ENCODE results near the gene ZDHHC5.

DNA sequence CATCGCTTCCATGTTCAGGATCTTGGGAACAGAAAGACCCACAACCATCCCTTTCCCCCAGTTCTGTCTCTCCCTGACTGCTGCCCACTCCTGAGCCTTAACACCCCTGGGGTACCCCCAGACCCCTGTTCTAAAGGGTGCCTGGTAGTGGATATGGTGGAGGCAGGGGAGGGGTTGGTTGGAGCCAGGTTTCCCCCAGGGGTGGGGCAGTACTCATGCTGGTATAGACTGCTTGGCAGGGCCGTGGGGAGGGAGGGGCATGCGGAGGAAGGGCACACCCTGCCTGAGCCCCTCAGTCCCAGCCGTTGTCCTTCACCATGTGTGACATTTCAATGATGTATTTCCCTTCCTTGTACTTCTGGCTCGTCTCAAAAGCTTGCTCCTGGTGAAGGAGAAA is 22.2 kb upstream of the ZDHHC5 start:
- TF ChIP-seq POLR2AphosphoS5 (IDR thresholded peaks at IDR 0.05; ENCODE audit: low read depth, low read length) (no peak), SIN3A (IDR thresholded peaks at IDR 0.05; ENCODE audit: borderline replicate concordance, insufficient read depth, low read depth, low read length) (no peak), TCF7L2 (IDR thresholded peaks at IDR 0.05; ENCODE audit: low read depth, low read length) (no peak)
- TF ChIP-seq, protein P1, sequence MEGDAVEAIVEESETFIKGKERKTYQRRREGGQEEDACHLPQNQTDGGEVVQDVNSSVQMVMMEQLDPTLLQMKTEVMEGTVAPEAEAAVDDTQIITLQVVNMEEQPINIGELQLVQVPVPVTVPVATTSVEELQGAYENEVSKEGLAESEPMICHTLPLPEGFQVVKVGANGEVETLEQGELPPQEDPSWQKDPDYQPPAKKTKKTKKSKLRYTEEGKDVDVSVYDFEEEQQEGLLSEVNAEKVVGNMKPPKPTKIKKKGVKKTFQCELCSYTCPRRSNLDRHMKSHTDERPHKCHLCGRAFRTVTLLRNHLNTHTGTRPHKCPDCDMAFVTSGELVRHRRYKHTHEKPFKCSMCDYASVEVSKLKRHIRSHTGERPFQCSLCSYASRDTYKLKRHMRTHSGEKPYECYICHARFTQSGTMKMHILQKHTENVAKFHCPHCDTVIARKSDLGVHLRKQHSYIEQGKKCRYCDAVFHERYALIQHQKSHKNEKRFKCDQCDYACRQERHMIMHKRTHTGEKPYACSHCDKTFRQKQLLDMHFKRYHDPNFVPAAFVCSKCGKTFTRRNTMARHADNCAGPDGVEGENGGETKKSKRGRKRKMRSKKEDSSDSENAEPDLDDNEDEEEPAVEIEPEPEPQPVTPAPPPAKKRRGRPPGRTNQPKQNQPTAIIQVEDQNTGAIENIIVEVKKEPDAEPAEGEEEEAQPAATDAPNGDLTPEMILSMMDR (IDR thresholded peaks at IDR 0.05), result no peak
- TF ChIP-seq, protein P2, sequence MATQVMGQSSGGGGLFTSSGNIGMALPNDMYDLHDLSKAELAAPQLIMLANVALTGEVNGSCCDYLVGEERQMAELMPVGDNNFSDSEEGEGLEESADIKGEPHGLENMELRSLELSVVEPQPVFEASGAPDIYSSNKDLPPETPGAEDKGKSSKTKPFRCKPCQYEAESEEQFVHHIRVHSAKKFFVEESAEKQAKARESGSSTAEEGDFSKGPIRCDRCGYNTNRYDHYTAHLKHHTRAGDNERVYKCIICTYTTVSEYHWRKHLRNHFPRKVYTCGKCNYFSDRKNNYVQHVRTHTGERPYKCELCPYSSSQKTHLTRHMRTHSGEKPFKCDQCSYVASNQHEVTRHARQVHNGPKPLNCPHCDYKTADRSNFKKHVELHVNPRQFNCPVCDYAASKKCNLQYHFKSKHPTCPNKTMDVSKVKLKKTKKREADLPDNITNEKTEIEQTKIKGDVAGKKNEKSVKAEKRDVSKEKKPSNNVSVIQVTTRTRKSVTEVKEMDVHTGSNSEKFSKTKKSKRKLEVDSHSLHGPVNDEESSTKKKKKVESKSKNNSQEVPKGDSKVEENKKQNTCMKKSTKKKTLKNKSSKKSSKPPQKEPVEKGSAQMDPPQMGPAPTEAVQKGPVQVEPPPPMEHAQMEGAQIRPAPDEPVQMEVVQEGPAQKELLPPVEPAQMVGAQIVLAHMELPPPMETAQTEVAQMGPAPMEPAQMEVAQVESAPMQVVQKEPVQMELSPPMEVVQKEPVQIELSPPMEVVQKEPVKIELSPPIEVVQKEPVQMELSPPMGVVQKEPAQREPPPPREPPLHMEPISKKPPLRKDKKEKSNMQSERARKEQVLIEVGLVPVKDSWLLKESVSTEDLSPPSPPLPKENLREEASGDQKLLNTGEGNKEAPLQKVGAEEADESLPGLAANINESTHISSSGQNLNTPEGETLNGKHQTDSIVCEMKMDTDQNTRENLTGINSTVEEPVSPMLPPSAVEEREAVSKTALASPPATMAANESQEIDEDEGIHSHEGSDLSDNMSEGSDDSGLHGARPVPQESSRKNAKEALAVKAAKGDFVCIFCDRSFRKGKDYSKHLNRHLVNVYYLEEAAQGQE (IDR thresholded peaks at IDR 0.05; ENCODE audit: insufficient read depth in 1 of 2, low read depth in 2 of 2, low read length in 1 of 2), result no peak
